NCI-H2029 treated with DMSO at 0.1 percent for 48 hours (cell line): ENCODE measurements around the gene MKI67.
"Not testable (repeated sequence)": the region's sequence is repeated elsewhere in the genome, so short reads cannot be mapped to it uniquely, and the experiment has no call there.

Source experiments
- DNase-seq: peaks from one replicate; lab custom pipeline; 2025; lab: John Stamatoyannopoulos, UW

Gene MKI67

DNA sequence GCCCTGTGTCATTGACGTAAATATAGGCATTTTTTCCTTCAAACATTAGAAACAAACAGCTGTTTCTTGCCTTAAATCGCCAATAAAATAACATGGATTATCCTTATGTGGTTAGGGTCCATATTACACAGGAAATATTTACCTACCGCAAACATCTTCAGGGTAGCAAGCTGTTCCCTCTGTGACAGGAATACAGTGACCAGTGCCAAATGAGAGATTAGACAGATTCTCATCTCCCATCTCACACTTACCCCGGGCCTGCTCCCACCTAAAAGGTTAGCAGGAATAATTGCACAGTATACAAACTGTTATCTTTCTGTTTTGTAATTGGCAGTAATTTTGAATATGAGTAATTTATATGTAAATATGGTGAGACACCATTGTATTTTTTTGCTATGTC lies 16.5 kb downstream of the MKI67 start:
- DNase-seq = no peak

DNA sequence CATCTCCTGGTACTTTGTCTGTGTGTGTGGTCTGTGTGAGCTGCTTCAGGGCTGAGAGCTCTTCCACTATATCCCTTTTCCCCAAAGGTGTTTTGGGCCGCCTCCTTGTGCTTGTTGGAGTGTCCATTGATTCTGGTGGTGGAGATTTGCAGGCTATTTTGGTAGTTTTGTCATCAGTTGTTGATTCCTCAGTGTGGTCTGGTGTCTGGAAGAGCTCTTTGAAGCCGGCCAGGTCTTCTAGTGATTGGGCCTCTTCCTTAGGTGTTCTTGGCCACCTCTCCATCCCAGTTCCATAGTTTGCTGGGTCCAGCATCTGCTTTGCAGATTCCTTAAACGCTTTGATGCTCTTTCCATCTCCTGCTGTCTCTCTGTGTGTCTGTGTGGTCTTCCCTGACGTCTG lies 20.8 kb downstream of the MKI67 start:
- no peak for DNase-seq

DNA sequence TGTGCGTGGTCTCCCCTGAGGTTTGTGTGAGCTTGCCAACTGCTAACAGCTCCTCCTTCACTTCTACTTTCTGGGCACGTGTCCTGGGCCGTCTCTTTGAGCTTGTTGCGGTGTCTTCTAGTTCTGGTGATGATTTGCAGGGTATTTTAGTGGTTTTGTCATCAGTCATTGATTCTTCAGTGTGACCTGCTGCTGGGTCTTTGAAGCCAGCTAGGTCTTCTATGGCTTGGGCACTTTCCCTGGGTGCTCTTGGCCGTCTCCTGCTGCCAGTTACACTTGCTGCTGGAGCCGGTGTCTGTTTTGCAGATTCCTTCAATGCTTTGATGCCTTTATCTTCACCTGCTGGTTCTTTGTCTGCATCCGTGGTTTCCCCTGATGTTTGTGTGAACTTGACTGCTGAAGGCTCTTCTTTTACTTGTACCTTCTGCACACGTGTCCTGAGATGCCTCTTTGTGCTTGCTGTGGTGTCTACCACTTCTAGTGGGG lies 23.0 kb downstream of the MKI67 start:
- DNase-seq = no peak

DNA sequence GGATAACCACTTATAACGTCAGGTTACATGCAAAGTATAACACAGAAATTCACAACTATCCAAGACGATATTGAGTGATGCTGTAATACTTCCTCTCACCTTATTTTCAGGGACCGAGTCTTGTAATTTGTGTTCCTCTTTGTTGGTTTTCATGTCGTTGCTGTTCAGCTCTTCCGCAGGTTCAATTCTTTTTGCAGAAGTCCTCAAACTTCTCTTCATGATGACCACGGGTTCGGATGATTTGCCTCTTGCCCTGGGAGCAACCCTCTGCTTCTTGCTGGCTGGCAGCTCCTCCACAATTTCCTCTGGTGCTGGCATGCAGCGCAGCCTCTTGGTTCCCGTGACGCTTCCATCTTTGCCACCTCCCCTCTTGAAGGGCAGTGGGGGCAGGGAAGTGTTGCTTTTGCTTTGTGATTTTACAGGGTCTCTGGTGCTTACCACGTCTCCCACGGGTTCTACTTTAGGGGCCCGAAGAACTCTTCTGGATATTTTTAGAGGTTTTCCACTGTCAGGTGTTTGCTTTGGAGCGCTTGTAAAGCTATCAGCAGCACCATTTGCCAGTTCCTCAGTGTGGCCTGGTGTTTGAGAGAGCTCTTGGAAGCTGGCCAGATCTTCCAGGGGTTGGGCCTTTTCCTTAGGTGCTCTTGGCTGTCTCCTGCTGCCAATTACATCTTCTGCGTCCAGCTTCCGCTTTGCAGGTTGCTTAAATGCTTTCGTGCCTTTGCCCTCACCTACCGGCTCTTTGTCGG lies 23.6 kb downstream of the MKI67 start:
- no peak for DNase-seq

DNA sequence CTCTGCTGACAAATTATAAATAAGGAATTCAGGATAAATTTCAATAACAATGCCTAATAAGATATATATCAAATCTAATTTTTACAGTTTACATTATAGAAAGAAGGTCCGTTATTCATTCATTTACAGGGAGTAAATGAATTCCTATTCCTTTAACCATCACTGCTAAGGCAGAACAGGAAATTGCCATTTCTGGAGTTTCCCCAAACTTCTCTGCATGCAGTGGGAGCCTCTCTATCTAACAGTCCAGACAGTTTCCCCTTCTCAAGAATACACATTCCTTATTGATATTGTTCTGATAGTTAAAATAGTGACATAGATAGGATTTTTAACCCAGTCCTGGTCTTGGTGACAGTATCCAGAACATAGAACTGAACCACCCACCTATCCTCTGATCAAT lies 24.3 kb downstream of the MKI67 start:
- DNase-seq = no peak

DNA sequence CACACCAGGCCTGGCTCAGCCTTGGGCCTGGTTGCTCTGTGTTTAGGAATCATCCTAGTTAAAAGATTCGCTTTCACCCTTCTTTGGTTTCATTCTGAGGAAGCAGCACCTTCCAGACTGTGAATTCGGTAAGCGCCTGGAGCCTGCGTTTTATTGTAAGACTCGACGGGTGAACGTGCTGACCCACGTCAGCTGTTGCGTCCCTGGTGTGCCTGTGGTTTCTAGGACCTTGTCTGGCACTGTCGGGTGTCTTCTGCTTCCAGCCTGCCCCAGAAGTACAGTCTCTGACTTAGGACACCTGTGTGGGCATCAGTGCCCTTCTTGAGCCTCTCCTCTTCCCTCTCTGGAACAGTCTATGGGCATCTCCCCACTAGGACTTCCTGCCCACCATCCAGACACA lies 26.3 kb downstream of the MKI67 start:
- DNase-seq = no peak

DNA sequence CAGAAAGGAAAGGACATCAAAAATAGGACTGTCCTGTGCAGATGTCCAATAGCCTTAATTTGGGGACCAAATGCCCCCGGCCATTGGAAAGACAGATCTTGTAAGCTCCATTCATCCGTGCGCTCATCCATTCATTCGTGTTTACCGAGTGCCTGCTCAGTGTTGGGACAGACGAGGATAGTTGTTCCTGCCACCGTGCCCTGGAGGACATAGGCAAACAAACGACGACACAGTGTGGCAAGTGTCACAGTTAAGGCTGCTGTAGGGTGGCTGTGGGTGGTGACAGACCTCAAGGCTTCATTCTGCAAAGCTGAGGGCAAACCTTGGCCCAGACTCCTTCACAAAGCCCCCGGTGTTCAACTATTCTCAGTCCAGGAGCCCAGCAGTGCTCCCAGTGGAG lies 27.6 kb downstream of the MKI67 start:
- no peak for DNase-seq

DNA sequence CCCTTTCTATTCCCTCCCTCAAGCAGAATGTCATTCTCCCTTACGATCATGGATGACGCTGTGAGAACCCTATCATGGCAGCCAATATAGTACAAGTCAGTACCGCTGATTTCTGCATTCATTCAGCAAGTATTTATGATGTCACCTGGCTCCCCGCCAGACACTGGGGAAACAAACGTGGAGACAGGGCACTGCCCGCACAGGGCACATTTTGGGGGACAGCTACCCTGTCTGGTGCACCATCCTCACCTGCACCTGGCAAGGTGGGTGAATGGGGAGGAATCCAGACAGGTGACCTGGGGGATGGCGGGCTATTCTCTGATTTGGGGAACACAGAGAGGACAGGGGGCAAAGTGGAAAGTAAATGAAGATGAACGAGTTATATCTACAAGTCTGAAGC lies 28.4 kb downstream of the MKI67 start:
- no peak for DNase-seq

DNA sequence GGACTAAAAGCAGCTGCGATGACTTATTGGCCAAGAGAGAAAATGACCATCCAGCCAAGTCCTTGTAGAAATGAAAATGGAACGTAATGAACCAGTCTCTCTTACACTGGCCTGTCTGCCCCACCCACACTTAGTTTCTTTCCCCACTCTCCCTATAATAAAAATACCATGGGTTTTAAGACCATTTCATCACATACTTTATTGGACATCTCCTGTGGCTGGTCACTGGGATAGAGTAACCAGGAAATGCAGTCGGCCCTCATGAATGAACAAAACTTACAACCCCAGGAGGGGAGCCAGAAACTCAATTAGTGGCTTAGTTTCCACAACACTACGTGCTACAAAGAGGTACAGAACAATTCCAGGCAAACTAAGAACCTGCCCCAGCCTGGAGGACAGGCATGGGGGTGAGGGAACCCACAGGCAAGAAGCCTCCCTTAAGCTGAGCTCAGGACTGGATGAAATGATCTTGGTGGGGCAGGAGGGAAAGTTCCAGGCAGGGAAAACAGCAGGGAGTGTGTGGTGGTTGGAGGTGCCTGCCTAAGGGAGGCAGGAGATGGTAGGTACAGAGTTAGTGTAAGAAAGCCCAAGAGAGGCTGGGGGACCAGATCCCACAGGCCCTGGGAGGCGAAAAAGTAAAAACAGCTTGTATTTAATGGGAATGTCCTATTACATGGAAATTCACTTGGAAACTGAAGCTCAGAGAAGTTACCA lies 29.6 kb downstream of the MKI67 start:
- no peak for DNase-seq

DNA sequence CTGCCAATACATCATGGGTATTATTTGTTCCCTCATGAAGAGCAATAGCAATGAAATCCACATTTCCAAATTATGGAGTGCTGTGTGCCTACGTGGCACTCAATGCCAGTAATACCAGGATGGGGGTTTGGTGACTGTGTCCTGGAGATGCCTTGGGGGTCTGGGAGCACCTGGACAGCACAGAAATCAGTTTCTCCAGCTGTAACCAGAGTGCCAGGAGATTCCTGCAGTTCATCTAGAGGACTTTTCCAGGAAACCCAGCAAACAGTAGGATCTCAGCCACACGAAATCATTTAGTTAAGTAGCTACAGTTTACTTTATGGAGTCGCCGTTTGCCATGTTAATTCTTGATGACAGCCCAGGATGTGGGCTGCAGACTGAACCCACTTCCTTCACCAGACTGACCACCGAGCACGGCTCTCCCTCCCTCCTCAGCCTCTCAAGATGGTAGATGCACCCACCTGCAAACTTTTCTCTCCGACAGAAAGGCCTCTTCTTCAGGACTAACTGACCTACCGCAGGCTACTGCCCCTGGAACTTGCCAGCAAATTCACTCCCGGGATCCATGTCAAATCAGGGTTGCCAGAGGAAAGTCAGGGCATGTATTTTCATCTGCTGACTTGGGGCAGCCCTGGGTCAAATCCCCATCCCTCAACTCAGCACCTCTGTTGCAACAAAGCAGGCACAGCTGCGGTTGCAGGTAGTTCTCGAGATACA lies 30.3 kb downstream of the MKI67 start:
- DNase-seq = no peak

DNA sequence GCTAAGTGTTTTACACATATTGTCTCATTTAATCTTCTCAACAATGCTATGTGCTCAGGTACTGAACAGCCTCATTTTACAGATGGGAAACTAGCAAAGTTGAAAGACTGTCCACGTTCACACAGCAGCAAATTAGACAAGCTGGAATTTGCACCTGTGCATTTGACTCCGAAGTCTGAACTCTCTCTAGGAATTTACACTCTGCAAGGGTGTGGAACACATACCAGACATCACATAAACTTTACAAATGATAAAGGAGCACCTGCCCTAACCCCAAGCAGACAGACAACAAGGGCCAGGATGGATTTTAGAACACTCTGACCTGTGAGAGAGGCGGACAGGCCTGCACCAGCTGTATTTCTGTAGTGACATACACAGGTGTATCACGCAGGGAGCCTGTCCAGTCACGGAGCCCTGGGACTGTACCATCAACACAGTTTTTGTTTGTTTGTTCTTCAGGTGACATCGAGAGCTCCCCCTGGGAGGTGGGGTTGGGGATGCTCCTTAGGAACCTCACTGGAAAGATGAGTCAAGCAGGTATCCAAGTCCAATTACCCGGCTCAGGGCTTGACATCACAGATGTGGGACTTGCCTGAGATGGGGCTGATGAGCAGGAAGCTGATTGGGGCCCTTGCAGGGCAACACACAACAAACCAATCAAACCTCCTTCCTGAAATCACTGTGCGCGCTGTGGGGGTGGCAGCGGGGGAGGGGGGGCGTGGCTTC lies 31.0 kb downstream of the MKI67 start:
- no peak for DNase-seq

DNA sequence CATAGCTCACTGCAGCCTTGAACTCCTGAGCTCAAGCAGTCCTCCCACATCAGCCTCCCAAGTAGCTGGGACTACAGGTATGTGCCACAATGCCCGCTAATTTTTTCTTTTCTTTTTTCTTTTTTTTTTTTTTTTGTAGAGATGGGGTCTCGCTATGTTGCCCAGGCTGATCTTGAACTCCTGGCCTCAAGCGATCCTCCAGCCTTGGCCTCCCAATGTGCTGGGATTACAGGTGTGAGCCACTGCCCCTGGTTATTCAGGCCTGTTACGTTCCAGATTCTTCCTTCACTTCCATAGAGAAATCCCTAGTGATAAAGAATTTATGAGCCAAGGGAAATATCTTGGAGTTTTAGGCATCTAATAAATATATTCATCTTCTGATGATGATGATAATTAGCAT lies 31.6 kb downstream of the MKI67 start:
- not testable (repeated sequence) for DNase-seq

DNA sequence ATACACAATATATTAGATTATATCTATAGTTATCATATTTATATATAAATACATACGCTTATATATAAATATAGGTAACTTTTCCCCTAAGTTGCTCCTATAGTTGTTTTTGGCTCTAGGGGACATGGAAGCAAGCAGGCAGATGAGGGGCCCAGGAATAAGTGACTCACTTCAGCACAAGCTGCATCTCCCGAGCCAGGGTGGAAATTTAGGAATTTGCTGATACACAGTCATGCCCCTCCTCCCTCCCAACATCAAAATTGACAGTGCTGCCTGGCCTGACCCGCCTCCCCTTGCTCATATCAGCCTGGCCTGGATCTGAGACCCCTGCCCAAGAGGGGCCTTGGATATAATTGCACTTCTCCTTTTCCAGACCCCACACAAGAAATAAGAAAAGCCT lies 33.8 kb downstream of the MKI67 start:
- DNase-seq = no peak

DNA sequence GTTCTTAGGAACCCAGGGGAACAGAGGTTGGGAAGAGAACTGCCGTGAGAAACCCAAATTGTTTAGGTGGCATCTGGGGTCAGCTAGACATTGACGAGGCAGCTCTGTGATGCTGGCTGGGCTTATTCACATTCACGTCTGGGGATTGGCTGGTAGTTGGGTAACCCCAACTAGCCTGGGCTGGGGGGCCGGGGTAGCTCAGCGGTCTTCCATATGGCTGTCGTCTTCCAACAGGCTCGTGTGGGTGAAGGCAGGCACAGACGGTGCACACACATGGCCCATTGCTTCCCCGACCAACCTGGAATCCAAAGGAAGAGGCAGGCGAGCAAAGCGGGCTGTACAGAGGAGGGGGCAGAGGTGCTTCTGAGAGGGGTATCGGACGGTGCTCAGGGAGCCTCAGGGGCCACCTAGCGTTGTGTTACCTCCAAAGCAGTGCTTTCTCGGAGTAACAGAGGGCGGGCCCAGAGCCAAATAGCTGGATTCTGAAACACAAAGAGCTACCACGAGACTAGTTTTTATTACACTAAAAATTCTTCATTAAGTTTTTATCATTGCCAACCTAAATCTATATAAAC lies 34.5 kb downstream of the MKI67 start:
- DNase-seq = no peak

DNA sequence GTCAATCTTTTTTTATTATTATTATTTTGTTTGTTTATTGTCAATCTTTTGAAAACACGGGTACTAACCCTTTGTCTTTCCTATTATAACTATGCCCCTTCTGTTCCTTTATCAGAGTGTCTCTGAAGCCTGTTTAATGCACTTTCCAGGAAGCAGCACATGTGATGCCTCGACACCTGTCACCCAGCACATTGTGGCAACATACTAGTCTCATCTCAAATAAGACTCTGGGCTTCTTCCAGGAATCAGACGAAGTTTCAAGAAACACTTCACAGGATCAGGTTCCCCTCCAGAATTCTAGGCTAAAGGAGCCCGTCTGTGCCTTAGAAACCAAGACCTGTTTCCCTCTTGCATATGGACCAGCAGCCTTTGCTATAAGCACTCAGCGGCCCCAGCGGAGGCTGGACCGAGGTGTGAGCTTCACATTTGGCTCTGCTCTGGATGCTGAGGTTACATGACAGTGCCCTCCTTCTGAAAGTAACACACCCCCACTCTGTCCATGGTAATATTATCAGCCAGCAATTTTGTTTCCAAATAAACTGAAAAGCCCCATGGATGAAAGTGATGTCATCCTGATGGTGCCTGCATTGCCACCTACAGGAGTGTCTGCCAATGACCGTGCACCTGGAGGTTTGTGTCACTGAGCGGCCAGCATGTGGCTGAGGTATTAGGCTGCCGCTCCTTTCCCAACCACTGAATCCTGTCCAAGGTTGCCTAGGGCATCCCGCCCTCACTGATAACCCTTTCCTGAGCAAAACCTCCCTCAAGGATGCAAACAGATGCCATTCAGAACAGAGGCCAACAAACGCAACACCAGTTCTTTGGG lies 38.1 kb downstream of the MKI67 start:
- no peak for DNase-seq

DNA sequence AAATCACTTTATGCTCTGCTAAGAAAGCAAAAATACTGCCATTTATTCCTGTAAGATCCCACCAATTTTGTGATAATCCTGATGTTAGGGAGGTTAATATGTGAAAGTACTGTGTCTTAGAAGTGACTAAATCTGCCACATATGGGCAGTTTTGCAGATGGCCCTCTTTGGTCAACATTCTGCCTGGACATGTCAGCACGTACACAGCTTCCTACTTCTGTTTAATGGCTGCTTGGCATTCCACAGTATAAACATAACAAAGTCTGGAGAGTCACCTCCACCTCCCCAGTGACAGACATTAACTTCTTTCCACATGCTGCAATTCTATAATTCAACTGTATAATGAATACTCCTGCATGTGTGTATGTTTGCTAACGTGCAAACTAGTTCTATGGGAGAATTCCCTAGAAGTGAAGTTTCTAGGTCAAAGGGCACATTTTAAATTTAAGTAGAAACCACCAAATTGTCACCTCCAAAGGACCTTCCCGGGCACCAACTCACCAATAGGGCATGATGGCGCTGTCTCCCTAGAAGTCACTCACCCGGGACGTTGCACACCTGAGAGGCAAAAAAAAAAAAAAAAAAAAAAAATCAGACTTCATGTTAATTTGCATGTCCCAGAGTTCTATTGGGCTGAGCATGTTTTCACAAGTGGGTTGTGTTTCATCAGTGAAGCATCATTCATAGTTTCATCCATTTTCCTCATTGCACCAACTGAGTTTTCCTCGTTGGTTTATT lies 38.9 kb downstream of the MKI67 start:
- no peak for DNase-seq

DNA sequence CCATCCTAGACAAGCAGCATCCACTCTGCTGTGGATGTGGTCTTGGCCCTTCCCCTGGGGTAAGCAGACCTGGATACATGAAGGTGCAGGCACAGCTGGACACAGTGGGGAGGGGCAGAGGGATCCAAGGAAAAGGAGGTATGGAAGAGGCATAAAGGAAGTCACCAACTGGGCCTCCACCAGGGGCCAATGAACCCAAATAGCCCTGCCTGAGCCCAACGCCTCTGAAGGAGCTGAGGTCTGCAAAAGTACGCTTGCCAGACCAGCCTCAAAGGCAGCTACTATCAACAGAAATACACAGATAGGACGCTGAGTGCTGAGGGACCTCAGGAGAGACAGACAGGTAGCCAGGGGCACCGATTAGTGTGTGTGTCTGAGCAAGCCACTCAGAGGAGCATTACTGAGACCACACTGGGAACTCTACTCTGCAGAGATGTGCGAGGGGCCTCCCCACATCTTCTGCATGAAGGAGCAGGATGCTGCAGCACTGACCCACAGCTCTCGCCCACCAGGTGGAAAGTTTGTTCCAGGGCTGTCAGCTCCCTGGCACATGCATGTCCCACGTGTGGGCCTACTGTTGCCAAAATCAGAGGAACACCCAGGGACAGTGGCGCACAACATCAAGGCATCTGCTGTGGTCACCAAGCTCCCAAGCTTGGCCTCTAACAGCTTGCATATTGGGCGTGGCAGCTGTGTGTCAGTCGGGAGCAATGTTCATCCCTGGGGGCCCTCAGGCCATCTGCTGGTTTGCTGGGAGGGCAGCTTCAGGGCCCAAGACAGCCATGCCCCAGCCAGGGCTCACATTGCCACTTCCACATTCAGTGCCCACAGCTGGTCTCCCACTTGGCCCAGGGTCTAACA lies 40.0 kb downstream of the MKI67 start:
- DNase-seq = no peak

DNA sequence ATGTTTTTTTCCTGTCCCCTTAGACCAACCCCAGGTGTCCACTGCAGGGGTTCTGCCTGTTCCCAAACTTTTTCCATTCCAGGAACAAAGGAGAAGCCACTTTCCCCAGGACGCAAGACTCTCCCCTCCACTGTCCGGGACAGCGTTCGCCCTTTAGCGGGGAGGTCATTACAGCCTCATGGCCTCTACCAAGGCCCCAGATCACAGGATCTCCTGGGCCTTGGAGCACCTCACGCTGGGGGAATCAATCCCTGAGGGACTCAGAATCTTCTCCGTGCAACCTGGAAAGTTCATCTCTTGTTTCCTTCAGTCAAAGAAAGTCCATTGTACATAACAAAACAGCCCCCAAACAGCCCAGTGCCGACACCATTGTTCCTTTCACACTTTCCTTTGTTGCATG lies 41.2 kb downstream of the MKI67 start:
- no peak for DNase-seq

DNA sequence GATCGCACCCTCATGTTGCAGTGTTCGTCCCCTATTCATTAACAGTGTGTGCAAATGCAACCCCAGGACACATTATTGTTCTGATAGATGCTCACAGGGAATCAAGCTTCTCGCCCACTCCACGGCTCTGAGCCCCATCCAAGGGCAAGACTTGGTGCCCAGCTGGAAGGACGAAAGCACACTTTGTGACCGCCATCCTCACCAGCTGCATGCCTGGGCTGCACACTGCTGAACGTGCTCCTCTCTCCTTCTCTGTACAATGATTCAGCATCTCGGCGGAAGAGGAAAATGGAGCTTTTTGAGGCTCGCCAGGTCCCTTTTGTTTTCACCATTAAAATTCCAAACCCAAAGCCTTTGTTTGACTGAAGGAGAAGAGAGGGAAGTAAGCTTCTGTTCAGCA lies 41.9 kb downstream of the MKI67 start:
- DNase-seq = no peak
